Fibroblast of villous mesenchyme (primary cell): ENCODE results near the gene NT5C1A. TPM values are rescaled to one million over a fixed set of nuclear protein-coding genes. Genes with fewer than 3 reads are reported as not detected.
A peak's percentile ranks its signal among the peaks of the same experiment; 100 is the strongest.

Experiments used
- DNase-seq: peaks from one replicate; pipeline ENCODE4 v3.0.0-alpha.2; 2010; ENCODE audit warnings: low read depth
- H3K4me3 ChIP-seq: 2 replicates; pipeline ENCODE4 v1.5.1; 2011; ENCODE audit warnings: low read depth, mild to moderate bottlenecking, low read length
- total RNA-seq: library from RNA; depleted of rRNA; stranded (reverse); fragments of >200 nt; gene quantifications from 2 replicates; pipeline ENCODE4 v1.2.3, GENCODE V29; 2012
- TF ChIP-seq, protein P1 (sequence below): IDR thresholded peaks from 2 replicates; pipeline ENCODE4 v1.5.1; 2012; ENCODE audit warnings: low read depth, mild to moderate bottlenecking, low read length; ENCODE audit not compliant: insufficient read depth

Gene NT5C1A
- total RNA-seq, 1 donor = not detected

GRCh38 chr1:39646232-39647081 lies 25.4 kb downstream of the NT5C1A start:
- H3K4me3 ChIP-seq = no peak overlapping the region
- TF ChIP-seq, protein P1, sequence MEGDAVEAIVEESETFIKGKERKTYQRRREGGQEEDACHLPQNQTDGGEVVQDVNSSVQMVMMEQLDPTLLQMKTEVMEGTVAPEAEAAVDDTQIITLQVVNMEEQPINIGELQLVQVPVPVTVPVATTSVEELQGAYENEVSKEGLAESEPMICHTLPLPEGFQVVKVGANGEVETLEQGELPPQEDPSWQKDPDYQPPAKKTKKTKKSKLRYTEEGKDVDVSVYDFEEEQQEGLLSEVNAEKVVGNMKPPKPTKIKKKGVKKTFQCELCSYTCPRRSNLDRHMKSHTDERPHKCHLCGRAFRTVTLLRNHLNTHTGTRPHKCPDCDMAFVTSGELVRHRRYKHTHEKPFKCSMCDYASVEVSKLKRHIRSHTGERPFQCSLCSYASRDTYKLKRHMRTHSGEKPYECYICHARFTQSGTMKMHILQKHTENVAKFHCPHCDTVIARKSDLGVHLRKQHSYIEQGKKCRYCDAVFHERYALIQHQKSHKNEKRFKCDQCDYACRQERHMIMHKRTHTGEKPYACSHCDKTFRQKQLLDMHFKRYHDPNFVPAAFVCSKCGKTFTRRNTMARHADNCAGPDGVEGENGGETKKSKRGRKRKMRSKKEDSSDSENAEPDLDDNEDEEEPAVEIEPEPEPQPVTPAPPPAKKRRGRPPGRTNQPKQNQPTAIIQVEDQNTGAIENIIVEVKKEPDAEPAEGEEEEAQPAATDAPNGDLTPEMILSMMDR = peak; percentile 7
- DNase-seq = peak; percentile 93

- DNase-seq = no peak
- TF ChIP-seq, protein P1 = no peak
Observed at GRCh38 chr1:39645411-39646043, 26.4 kb downstream of the NT5C1A start.

GRCh38 chr1:39643705-39644104 lies 28.2 kb downstream of the NT5C1A start:
- no peak overlapping the region for H3K4me3 ChIP-seq
- DNase-seq = no peak
- TF ChIP-seq, protein P1 = no peak

More at GRCh38 chr1:39645411-39646043, 26.4 kb downstream of the NT5C1A start:
- H3K4me3 ChIP-seq = no peak overlapping the region

GRCh38 chr1:39642796-39643195 lies 29.1 kb downstream of the NT5C1A start:
- DNase-seq = no peak
- TF ChIP-seq, protein P1 = no peak
- H3K4me3 ChIP-seq = no peak overlapping the region

DNA sequence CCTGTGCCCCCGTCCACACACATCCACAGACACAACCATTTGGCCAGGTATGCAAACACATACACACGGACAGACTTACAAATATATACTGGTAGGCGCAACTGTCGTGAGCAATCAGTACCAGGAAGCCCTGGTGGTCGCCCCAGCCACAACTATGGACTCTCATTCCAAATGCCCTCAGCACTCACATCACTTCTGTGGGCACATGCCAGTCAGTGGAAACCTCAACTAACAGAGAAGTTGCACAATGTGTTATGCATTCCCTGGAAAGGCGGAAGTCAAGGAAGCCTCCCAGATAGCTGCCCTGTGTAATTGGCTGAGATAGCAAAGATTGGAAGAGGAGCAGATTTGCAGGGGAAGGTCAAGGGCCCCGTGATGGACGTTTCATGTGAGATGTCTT lies 31.0 kb downstream of the NT5C1A start:
- TF ChIP-seq, protein P1 = no peak
- DNase-seq = no peak
- no peak overlapping the region for H3K4me3 ChIP-seq

- DNase-seq = peak; percentile 71
- H3K4me3 ChIP-seq = peak within 1 kb of the TSS; percentile 49
- TF ChIP-seq, protein P1 = peak; percentile 39
Observed at GRCh38 chr1:39639305-39640130, 32.4 kb downstream of the NT5C1A start, which contains the start of gene HEYL. TSS of gene HEYL (minus strand) at chr1:39639643. CDS start at chr1:39639625, 18 bp downstream.
